Upper lobe of right lung (tissue), 1 donor: ENCODE data around the gene PCCA. TPM values are rescaled to one million over a fixed set of nuclear protein-coding genes. Genes with fewer than 3 reads are reported as not detected.
"Not testable (repeated sequence)": the region's sequence is repeated elsewhere in the genome, so short reads cannot be mapped to it uniquely, and the experiment has no call there.

Experiments used
- ATAC-seq: fragments of 200-7000 bp; cut with Tn5 transposase; one replicate; pipeline ENCODE4 v1.9.1; 2020; ENCODE audit warnings: mild to moderate bottlenecking, moderate library complexity
- DNase-seq: peaks from one replicate; pipeline ENCODE4 v3.0.0-alpha.2; 2020
- H3K27ac ChIP-seq: fragments of 200-600 bp; one replicate; pipeline ENCODE4 v1.8.0; 2022
- H3K27me3 ChIP-seq: fragments of 200-600 bp; one replicate; pipeline ENCODE4 v1.8.0; 2022; ENCODE audit warnings: mild to moderate bottlenecking
- H3K36me3 ChIP-seq: fragments of 200-600 bp; one replicate; pipeline ENCODE4 v1.8.0; 2022
- H3K4me1 ChIP-seq: fragments of 200-600 bp; one replicate; pipeline ENCODE4 v1.8.0; 2022
- H3K4me3 ChIP-seq: fragments of 200-600 bp; one replicate; pipeline ENCODE4 v1.8.0; 2022; ENCODE audit warnings: mild to moderate bottlenecking
- H3K9me3 ChIP-seq: fragments of 200-600 bp; one replicate; pipeline ENCODE4 v1.8.0; 2022
- intact Hi-C: fragments of 100-400 bp; cut with DNase I; formaldehyde crosslinking; loops from one replicate; pipeline ENCODE4 v1.11.0; 2022
- total RNA-seq: library from RNA; stranded (reverse); fragmentation: NEBNext Ultra II Directional; extraction: Animal tissue kit (Norgen Biotek cat#: 25700); gene quantifications from one replicate; pipeline ENCODE4 v1.2.1, GENCODE V29; 2021
- TF ChIP-seq, protein P1 (sequence below): fragments of 200-600 bp; IDR thresholded peaks from one replicate; pipeline ENCODE4 v1.8.0; 2022; ENCODE audit warnings: antibody characterized with exemption
- donor health status: DM: no; HTN: yes; CAD: no; lungs with severe emphysema.

Gene PCCA
- total RNA-seq, 1 donor from 2014 or later = 34.7 TPM

DNA sequence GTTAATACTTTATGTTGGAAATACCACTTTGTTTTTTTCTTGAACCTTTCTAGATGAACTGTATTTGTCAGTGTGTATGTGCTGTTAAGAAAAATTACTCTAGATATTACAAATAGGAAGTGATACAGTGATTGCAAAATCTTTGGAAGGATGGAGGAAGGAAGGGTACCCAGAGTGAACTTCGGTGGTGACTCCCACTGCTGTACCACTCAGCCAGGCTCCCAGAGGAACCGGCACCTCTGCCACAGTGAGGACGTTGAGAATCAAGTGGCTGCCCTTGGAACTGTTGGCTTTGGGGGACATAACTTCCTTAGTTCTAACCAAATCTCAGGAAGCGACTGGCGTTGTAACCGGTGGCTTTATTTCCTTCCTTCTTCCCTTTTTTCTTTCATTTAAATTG lies 184.7 kb downstream of the PCCA start:
- Histone ChIP-seq H3K27ac (no peak overlapping the region), H3K4me1 (no peaks in the 10 kb centered on the region), H3K27me3 (no peaks in the 10 kb centered on the region), H3K4me3 (no peak overlapping the region), H3K36me3 (peaks cover 5% of the 10 kb centered on the region), H3K9me3 (no peaks in the 10 kb centered on the region)
- intact Hi-C loops = no loop called here
- DNase-seq = no peak
- peak; percentile 71 for ATAC-seq
- TF ChIP-seq, protein P1, sequence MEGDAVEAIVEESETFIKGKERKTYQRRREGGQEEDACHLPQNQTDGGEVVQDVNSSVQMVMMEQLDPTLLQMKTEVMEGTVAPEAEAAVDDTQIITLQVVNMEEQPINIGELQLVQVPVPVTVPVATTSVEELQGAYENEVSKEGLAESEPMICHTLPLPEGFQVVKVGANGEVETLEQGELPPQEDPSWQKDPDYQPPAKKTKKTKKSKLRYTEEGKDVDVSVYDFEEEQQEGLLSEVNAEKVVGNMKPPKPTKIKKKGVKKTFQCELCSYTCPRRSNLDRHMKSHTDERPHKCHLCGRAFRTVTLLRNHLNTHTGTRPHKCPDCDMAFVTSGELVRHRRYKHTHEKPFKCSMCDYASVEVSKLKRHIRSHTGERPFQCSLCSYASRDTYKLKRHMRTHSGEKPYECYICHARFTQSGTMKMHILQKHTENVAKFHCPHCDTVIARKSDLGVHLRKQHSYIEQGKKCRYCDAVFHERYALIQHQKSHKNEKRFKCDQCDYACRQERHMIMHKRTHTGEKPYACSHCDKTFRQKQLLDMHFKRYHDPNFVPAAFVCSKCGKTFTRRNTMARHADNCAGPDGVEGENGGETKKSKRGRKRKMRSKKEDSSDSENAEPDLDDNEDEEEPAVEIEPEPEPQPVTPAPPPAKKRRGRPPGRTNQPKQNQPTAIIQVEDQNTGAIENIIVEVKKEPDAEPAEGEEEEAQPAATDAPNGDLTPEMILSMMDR = no peak

DNA sequence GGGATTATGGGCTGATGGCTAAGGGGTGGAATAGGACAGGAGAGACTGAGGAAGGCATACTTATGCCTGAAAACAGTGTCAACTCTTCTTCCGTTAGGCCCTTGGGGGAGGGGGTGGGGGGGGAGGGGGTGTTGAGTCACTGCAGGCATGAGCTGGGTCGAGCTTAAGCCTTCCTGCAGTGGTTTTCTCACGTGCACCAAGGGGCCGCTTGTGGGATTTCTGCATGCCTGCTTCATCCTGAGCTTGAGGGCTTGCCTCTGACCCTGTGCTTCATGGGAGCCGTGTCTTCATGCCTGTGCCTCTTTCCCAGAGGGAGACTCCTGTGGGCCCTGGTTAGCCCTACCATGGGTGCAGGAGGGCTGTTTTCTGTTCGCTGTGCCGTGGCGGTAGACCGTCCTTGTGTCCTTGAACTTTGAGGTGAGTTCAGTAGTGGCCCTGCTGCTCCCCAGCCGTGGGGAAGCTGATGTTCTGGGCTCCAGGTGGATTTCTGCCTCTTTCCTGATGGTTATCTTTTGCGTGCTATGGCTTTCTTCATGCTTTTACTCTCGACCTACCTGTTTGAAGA lies 186.1 kb downstream of the PCCA start:
- Histone ChIP-seq H3K36me3 (no peaks in the 10 kb centered on the region), H3K4me1 (no peaks in the 10 kb centered on the region)

DNA sequence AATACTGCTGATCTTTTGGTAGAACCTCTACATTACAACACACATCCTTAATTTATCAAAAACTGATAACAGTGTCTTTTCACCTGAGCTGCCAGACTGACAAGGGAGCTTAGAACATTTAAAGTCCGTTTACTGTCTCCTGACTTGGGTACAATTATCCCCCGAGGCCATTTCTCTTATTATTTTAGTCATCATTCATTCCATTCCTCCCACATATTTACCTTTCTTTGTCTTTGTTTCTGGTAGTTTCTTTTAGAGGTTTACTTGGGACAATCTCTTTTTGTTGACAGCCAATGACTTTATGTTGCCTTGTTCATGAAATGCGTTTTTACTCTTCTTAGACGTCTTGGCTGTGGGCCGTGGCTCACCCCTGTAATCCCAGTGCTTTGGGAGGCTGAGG lies 186.9 kb downstream of the PCCA start:
- TF ChIP-seq, protein P1 = no peak
- H3K36me3 ChIP-seq = peaks cover 7% of the 10 kb centered on the region
- no peaks in the 10 kb centered on the region for H3K27me3 ChIP-seq
- intact Hi-C loops = no loop called here
- no peak overlapping the region for H3K4me3 ChIP-seq
- no peaks in the 10 kb centered on the region for H3K4me1 ChIP-seq
- H3K9me3 ChIP-seq = no peaks in the 10 kb centered on the region
- ATAC-seq (no peak), DNase-seq (no peak)
- H3K27ac ChIP-seq = no peak overlapping the region

More for the DNA sequence above, 186.1 kb downstream of the PCCA start:
- no peaks in the 10 kb centered on the region for H3K27me3 ChIP-seq
- no peak overlapping the region for H3K27ac ChIP-seq
- H3K4me3 ChIP-seq = no peak overlapping the region
- no peaks in the 10 kb centered on the region for H3K9me3 ChIP-seq
- intact Hi-C loops = no loop called here
- DNase-seq (no peak), ATAC-seq (no peak)
- TF ChIP-seq, protein P1 = no peak

DNA sequence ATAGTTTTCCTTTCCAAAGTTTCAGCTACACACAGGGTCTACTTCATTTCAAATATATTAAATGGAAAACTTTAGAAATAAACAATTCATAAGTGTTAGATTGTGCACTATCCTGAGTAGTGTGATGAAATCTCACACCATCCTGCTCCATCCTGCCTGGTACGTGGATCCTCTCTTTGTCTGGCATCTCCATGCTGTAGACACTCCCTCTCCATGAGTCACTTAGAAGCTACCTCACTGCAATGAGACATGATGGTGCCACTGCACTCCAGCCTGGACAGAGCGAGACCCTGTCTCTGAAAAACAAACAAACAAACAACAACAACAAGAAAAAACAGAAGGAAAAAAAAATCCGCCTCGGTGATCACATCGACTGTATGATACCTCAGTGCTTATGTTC lies 191.8 kb downstream of the PCCA start:
- TF ChIP-seq, protein P1 = no peak
- intact Hi-C loops = no loop called here
- ATAC-seq (no peak), DNase-seq (no peak)
- Histone ChIP-seq H3K27me3 (no peaks in the 10 kb centered on the region), H3K4me1 (no peaks in the 10 kb centered on the region), H3K9me3 (no peaks in the 10 kb centered on the region), H3K36me3 (peaks cover 11% of the 10 kb centered on the region), H3K27ac (no peak overlapping the region), H3K4me3 (no peak overlapping the region)

DNA sequence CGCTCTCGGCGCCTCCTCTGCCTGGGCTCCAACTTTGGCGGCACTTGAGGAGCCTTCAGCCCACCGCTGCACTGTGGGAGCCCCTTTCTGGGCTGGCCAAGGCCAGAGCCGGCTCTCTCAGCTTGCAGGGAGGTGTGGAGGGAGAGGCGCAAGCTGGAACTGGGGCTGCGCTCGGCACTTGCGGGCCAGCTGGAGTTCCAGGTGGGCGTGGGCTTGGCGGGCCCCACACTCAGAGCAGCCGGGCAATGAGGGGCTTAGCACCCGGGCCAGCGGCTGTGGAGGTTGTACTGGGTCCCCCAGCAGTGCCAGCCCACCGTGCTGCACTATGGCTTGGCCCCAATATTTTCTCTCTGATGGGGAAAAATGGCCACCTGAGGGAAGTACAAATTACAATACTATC lies 193.4 kb downstream of the PCCA start:
- H3K4me1 ChIP-seq, intact Hi-C loops, H3K27ac ChIP-seq, H3K4me3 ChIP-seq, ATAC-seq, DNase-seq, H3K9me3 ChIP-seq, H3K27me3 ChIP-seq: not testable (repeated sequence)
- peaks cover 11% of the 10 kb centered on the region for H3K36me3 ChIP-seq

DNA sequence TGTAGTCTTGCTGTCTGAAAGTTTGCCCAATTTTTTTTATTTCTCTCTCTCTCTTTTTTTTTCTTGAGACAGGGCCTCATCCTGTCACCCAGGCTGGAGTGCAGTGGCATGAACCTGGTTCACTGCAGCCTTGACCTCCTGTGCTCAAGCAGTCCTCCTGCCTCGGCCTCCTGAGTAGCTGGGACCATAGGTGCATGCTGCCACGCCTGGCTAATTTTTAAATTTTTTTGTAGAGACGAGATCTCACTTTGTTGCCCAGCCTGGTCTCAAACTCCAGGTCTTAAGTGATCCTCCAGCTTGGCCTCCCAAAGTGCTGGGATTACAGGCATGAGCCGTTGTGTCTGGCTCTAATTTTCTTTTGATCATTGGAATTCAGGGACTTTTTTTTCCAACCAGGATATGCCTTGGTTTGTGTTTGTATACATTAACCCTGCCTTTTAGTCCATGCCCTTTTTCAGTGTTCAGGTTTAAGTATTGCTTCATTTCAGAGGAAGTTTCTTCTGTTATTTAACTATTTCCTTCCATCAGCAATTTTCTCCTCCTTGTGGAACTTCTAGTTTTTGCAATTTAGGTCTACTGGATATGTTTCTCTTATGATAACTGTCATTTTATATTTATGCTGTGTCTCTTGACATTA lies 201.4 kb downstream of the PCCA start:
- Histone ChIP-seq H3K4me3 (no peak overlapping the region), H3K27ac (no peak overlapping the region), H3K36me3 (no peaks in the 10 kb centered on the region), H3K4me1 (no peaks in the 10 kb centered on the region), H3K27me3 (no peaks in the 10 kb centered on the region), H3K9me3 (no peaks in the 10 kb centered on the region)
- ATAC-seq (no peak), DNase-seq (no peak)
- TF ChIP-seq, protein P1 = no peak
- intact Hi-C loops = no loop called here
